ENCODE measurements around the gene DCDC2C. TPM values are rescaled to one million over a fixed set of nuclear protein-coding genes. Genes with fewer than 3 reads are reported as not detected.

DCDC2C gene
- polyA plus RNA-seq, 2 of the 4 experiments (the other 2 are of a cell fraction) = not detected

- no peak for FAIRE-seq
- ChIA-PET CTCF (interaction anchor here (0.8 to 1.5 kb wide), 3 partner anchors 17 to 38 kb away, joined by 3 to 7 read pairs (median 6); no protein-coding TSS in a partner anchor), POLR2A (no interaction called here)
- 50% methylated on average over 12 of the region's 12 CpGs for WGBS (ENCODE audit: missing lambda C conversion rate)
- H3K9me3 ChIP-seq = no peaks in the 10 kb centered on the region
- H3K4me1 ChIP-seq = no peaks in the 10 kb centered on the region
- no peak overlapping the region for H3K27ac ChIP-seq
- no peak for DNase-seq (ENCODE audit: low read depth in 1 of 2, low spot score in 1 of 2)
- no peak for ATAC-seq
- no peak overlapping the region for H3K4me2 ChIP-seq
- TF ChIP-seq REST (IDR thresholded peaks at IDR 0.05) = no peak
- TF ChIP-seq KDM1A (IDR thresholded peaks at IDR 0.05; ENCODE audit: low read depth) = no peak
- no peak for TF ChIP-seq CHD2 (IDR thresholded peaks at IDR 0.05; ENCODE audit: low read length, partially characterized antibody)
- TF ChIP-seq NFE2L2 (conservative IDR thresholded peaks at IDR 0.05; ENCODE audit: low read length) = no peak
- no peak for TF ChIP-seq RCOR1 (IDR thresholded peaks at IDR 0.05; ENCODE audit: low read depth, low read length)
- TF ChIP-seq FOSL2 (IDR thresholded peaks at IDR 0.05) = no peak
- no peak for TF ChIP-seq FOSL2 (CRISPR knock-in tag; IDR thresholded peaks at IDR 0.05)
- no peak overlapping the region for H3K4me3 ChIP-seq
These were observed 42.5 kb downstream of the DCDC2C start for GRCh38 chr2:3745920-3746319.

GRCh38 chr2:3747032-3747654, 43.8 kb downstream of the DCDC2C start:
- FAIRE-seq = no peak
- Histone ChIP-seq H3K9me3 (no peaks in the 10 kb centered on the region), H3K4me1 (no peaks in the 10 kb centered on the region), H3K4me3 (no peak overlapping the region), H3K27ac (no peak overlapping the region), H3K4me2 (no peak overlapping the region)
- TF ChIP-seq BHLHE40 (IDR thresholded peaks at IDR 0.05; ENCODE audit: low read depth, low read length) (no peak), KDM1A (IDR thresholded peaks at IDR 0.05; ENCODE audit: low read depth) (no peak), ZNF302 (CRISPR knock-in tag; IDR thresholded peaks at IDR 0.05) (no peak), ZFP36 (IDR thresholded peaks at IDR 0.05; ENCODE audit: borderline replicate concordance, partially characterized antibody) (no peak), NFE2L2 (conservative IDR thresholded peaks at IDR 0.05; ENCODE audit: low read length) (no peak), MAX (IDR thresholded peaks at IDR 0.05) (no peak), CHD4 (IDR thresholded peaks at IDR 0.05; ENCODE audit: borderline replicate concordance) (no peak), PHF8 (IDR thresholded peaks at IDR 0.05; ENCODE audit: borderline replicate concordance, low read depth) (no peak), POLR2AphosphoS2 (conservative IDR thresholded peaks at IDR 0.05; ENCODE audit: low read length) (no peak), HEYL (CRISPR knock-in tag; IDR thresholded peaks at IDR 0.05) (no peak), CEBPB (IDR thresholded peaks at IDR 0.05) (no peak), GATA3 (IDR thresholded peaks at IDR 0.05; ENCODE audit: borderline replicate concordance) (no peak), ZC3H11A (IDR thresholded peaks at IDR 0.05) (no peak), RAD21 (conservative IDR thresholded peaks at IDR 0.05 in 1 of 2, IDR thresholded peaks at IDR 0.05 in 1 of 2) (no peak), ESRRA (IDR thresholded peaks at IDR 0.05; ENCODE audit: borderline replicate concordance, low read length) (no peak)
- ChIA-PET CTCF (interaction anchor here (1.6 kb wide), 1 partner anchor 18 kb away, joined by 3 read pairs; no protein-coding TSS in a partner anchor), POLR2A (no interaction called here)
- ATAC-seq = no peak
- 26% methylated on average over 18 of the region's 20 CpGs for WGBS (ENCODE audit: missing lambda C conversion rate)
- DNase-seq (ENCODE audit: low read depth in 1 of 2, low spot score in 1 of 2) = no peak

- Histone ChIP-seq H3K4me1 (no peaks in the 10 kb centered on the region), H3K4me2 (no peak overlapping the region), H3K27ac (no peak overlapping the region), H3K9me3 (no peaks in the 10 kb centered on the region), H3K4me3 (no peak overlapping the region)
- no peak for DNase-seq (ENCODE audit: low read depth in 1 of 2, low spot score in 1 of 2)
- ChIA-PET CTCF (interaction anchor here (1.6 kb wide), 1 partner anchor 19 kb away, joined by 3 read pairs; no protein-coding TSS in a partner anchor), POLR2A (no interaction called here)
- FAIRE-seq = no peak
- ATAC-seq = no peak
- WGBS (ENCODE audit: missing lambda C conversion rate) = 16% methylated on average over 9 of the region's 9 CpGs
- TF ChIP-seq HDAC2 (IDR thresholded peaks at IDR 0.05) = no peak
- TF ChIP-seq NFE2L2 (conservative IDR thresholded peaks at IDR 0.05; ENCODE audit: low read length) = no peak
- TF ChIP-seq EHMT2 (IDR thresholded peaks at IDR 0.05; ENCODE audit: low read depth) = no peak
- no peak for TF ChIP-seq EHF (CRISPR knock-in tag; IDR thresholded peaks at IDR 0.05)
- TF ChIP-seq CTCF (IDR thresholded peaks at IDR 0.05) = no peak
- no peak for TF ChIP-seq ZNF302 (CRISPR knock-in tag; IDR thresholded peaks at IDR 0.05)
- TF ChIP-seq CBX2 (IDR thresholded peaks at IDR 0.05; ENCODE audit: borderline replicate concordance, low read depth) = no peak
- no peak for TF ChIP-seq RARB (CRISPR knock-in tag; IDR thresholded peaks at IDR 0.05)
- no peak for TF ChIP-seq HES2 (IDR thresholded peaks at IDR 0.05)
- TF ChIP-seq NR3C1 (IDR thresholded peaks at IDR 0.05) = no peak
- TF ChIP-seq RAD21 (conservative IDR thresholded peaks at IDR 0.05 in 1 of 2, IDR thresholded peaks at IDR 0.05 in 1 of 2) = no peak
- TF ChIP-seq BHLHE40 (IDR thresholded peaks at IDR 0.05; ENCODE audit: low read depth, low read length) = no peak
- TF ChIP-seq HEYL (CRISPR knock-in tag; IDR thresholded peaks at IDR 0.05) = no peak
These were observed 44.5 kb downstream of the DCDC2C start for GRCh38 chr2:3747826-3748225.

Measured in A549 (cell line).